ENCODE results near the gene DACH1. TPM values are rescaled to one million over a fixed set of nuclear protein-coding genes. Genes with fewer than 3 reads are reported as not detected.

Gene DACH1
- total RNA-seq, 1 experiment from 2014 or later, result 0.14 TPM

DNA sequence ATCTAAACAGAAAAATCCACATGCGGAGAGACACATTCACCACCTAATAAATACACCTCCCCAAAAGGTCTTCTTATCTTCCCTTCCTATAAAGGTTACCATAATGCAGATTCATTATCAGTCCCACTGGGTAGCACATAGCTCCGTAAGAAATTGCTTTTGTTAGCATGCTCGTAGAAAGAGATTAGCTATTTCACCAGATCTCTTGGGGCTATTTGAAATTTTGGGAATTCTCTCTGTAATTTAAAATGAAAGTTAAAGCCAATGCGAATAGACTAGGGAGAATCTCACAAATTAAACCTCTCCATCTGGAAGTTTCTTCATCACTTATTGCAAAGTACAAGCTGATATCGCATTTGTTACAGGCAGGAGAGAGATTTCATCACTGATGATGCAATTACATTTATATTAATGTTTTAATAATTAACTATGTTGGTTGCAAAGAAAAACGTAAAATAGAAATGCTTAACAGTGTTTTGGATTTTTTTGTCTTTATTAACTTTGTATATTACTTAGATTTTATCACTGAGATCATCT lies 12.9 kb upstream of the DACH1 start:
- Mint-ChIP-seq H3K27me3 (ENCODE audit: unreplicated experiment) (no peaks in the 10 kb centered on the region), H3K27ac (ENCODE audit: unreplicated experiment) (no peak overlapping the region), H3K4me3 (ENCODE audit: low read depth, unreplicated experiment) (no peak overlapping the region), H3K36me3 (ENCODE audit: insufficient read depth, unreplicated experiment) (no peaks in the 10 kb centered on the region), H3K9me3 (ENCODE audit: low read depth, unreplicated experiment) (no peaks in the 10 kb centered on the region), H3K4me1 (ENCODE audit: low read depth, unreplicated experiment) (peaks cover 10% of the 10 kb centered on the region)
- TF ChIP-seq, protein P1, sequence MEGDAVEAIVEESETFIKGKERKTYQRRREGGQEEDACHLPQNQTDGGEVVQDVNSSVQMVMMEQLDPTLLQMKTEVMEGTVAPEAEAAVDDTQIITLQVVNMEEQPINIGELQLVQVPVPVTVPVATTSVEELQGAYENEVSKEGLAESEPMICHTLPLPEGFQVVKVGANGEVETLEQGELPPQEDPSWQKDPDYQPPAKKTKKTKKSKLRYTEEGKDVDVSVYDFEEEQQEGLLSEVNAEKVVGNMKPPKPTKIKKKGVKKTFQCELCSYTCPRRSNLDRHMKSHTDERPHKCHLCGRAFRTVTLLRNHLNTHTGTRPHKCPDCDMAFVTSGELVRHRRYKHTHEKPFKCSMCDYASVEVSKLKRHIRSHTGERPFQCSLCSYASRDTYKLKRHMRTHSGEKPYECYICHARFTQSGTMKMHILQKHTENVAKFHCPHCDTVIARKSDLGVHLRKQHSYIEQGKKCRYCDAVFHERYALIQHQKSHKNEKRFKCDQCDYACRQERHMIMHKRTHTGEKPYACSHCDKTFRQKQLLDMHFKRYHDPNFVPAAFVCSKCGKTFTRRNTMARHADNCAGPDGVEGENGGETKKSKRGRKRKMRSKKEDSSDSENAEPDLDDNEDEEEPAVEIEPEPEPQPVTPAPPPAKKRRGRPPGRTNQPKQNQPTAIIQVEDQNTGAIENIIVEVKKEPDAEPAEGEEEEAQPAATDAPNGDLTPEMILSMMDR (IDR thresholded peaks at IDR 0.05; ENCODE audit: unreplicated experiment), result no peak
- no peak for DNase-seq
- intact Hi-C loops (cut with micrococcal nuclease; ENCODE audit: unreplicated experiment), result loop anchor here (5.0 kb wide), 2 partner anchors 558 to 573 kb away; no protein-coding TSS in a partner anchor
- CTCF ChIA-PET, result no interaction called here
- BruUV-seq (replicated peaks), result no TSS peak

DNA sequence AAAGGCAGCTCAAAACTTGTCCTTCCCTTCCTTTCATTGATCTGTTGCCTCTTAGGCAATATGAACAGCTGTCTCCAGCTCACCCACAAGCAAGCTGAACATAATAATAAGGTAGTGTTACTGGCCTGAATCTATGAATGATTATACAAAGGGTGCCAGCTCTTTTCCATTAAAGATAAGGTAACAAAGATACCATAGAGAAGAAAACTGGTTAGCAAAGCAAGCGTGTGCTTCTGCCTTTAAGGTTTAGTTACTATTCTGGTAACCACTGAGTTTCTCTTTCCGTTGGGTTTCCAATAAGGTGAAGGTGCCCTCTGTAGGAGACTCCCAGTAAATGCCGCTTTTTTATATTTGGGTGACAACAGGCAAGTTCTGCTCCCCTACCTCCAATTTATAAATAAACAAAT lies 12.1 kb upstream of the DACH1 start:
- TF ChIP-seq, protein P1 (IDR thresholded peaks at IDR 0.05; ENCODE audit: unreplicated experiment), result no peak
- Mint-ChIP-seq H3K36me3 (ENCODE audit: insufficient read depth, unreplicated experiment) (no peaks in the 10 kb centered on the region), H3K4me1 (ENCODE audit: low read depth, unreplicated experiment) (peaks cover 10% of the 10 kb centered on the region), H3K4me3 (ENCODE audit: low read depth, unreplicated experiment) (no peak overlapping the region), H3K27me3 (ENCODE audit: unreplicated experiment) (no peaks in the 10 kb centered on the region), H3K9me3 (ENCODE audit: low read depth, unreplicated experiment) (no peaks in the 10 kb centered on the region), H3K27ac (ENCODE audit: unreplicated experiment) (no peak overlapping the region)
- no peak for DNase-seq
- BruUV-seq (replicated peaks), result no TSS peak
- intact Hi-C loops (cut with micrococcal nuclease; ENCODE audit: unreplicated experiment), result loop anchor here (5.0 kb wide), 2 partner anchors 557 to 572 kb away; no protein-coding TSS in a partner anchor
- CTCF ChIA-PET, result interaction anchor here (0.6 to 1.0 kb wide), 5 partner anchors 11 to 638 kb away, joined by 3 to 5 read pairs (median 4); partner anchors contain the start of gene DACH1

DNA sequence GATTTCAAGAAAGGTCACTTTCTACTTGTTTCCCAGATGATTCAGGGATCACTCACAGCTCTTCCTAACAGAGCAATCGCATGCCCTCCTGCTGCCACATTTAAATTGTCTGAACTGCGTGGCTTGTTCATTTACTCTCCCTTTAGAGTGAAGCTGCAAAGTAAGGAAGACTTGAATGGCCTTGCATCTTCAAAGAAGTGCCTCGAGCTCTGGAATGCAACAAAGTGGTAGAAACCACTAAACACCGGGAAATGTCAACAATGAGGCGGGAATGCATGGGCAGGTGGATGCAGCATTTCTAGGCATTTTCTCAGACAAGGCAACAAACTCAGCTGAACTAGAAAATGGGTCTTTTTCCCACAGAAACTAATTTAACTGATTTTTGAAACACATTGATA lies 10.3 kb upstream of the DACH1 start:
- TF ChIP-seq, protein P1 (IDR thresholded peaks at IDR 0.05; ENCODE audit: unreplicated experiment), result no peak
- Mint-ChIP-seq H3K27ac (ENCODE audit: unreplicated experiment) (no peak overlapping the region), H3K4me1 (ENCODE audit: low read depth, unreplicated experiment) (peaks cover 10% of the 10 kb centered on the region), H3K27me3 (ENCODE audit: unreplicated experiment) (no peaks in the 10 kb centered on the region), H3K4me3 (ENCODE audit: low read depth, unreplicated experiment) (no peak overlapping the region), H3K36me3 (ENCODE audit: insufficient read depth, unreplicated experiment) (no peaks in the 10 kb centered on the region), H3K9me3 (ENCODE audit: low read depth, unreplicated experiment) (no peaks in the 10 kb centered on the region)
- CTCF ChIA-PET, result no interaction called here
- BruUV-seq (replicated peaks), result no TSS peak
- DNase-seq, result no peak
- intact Hi-C loops (cut with micrococcal nuclease; ENCODE audit: unreplicated experiment), result loop anchor here (5.0 kb wide), 2 partner anchors 555 to 570 kb away; no protein-coding TSS in a partner anchor

DNA sequence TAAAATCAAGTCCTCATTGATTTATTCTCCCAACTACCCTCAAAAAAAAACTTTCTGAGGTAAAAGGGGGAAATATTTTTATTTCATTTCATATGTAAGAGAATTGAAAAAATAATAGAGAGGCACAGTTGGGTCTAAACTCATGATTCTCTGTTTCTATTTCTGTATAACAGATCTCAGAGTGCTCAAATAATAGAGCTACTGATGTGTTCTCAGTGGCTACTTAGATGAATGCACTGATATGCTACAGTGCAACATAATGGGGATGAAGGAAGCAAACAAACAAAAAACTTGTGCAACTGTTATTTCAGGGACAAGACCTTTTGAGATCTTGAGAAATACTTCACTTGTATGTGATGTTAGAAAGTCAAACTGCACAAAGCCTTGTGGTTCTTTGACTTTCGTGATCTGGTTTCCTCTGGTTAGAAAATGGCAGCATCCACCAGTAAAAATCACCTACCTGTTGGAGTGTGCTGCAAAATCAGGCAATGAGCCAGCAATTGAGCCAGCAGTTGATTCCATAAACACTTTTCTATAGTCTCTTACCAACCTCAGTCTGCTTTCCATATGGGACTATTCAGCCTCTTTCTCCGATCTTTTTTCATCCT lies 9.7 kb upstream of the DACH1 start:
- no peak for DNase-seq
- Mint-ChIP-seq H3K27me3 (ENCODE audit: unreplicated experiment) (no peaks in the 10 kb centered on the region), H3K27ac (ENCODE audit: unreplicated experiment) (no peak overlapping the region), H3K36me3 (ENCODE audit: insufficient read depth, unreplicated experiment) (no peaks in the 10 kb centered on the region), H3K4me1 (ENCODE audit: low read depth, unreplicated experiment) (peaks cover 10% of the 10 kb centered on the region), H3K9me3 (ENCODE audit: low read depth, unreplicated experiment) (no peaks in the 10 kb centered on the region), H3K4me3 (ENCODE audit: low read depth, unreplicated experiment) (no peak overlapping the region)
- TF ChIP-seq, protein P1 (IDR thresholded peaks at IDR 0.05; ENCODE audit: unreplicated experiment), result no peak
- BruUV-seq (replicated peaks), result no TSS peak
- intact Hi-C loops (cut with micrococcal nuclease; ENCODE audit: unreplicated experiment), result loop anchor here (5.0 kb wide), 2 partner anchors 554 to 569 kb away; no protein-coding TSS in a partner anchor
- CTCF ChIA-PET, result no interaction called here

Data from Calu3 (cell line).